Transverse colon (tissue), 4 donors: ENCODE results near the gene HYAL2. TPM values are rescaled to one million over a fixed set of nuclear protein-coding genes. Genes with fewer than 3 reads are reported as not detected.

Source experiments
- DNase-seq: peaks from one replicate; pipeline ENCODE4 v3.0.0-alpha.2; 2019
- H3K27ac ChIP-seq, 4 donors: fragments of 200-600 bp; sonication (generic); 2 replicates each; pipeline ENCODE4 v1.5.1; 2016 to 2018; ENCODE audit warnings: inconsistent platforms in 4 of 4
- H3K27me3 ChIP-seq: fragments of 200-600 bp; sonication (generic); 2 replicates; pipeline ENCODE4 v1.5.1; 2017; ENCODE audit warnings: inconsistent platforms
- H3K36me3 ChIP-seq, 4 donors: fragments of 200-600 bp; sonication (generic); 2 replicates each; pipeline ENCODE4 v1.5.1; 2017 to 2019; ENCODE audit warnings: inconsistent platforms in 4 of 4
- H3K4me1 ChIP-seq, 4 donors: fragments of 200-600 bp; sonication (generic); 2 replicates each; pipeline ENCODE4 v1.5.1; 2017 to 2020; ENCODE audit warnings: inconsistent platforms in 4 of 4
- H3K4me3 ChIP-seq, 4 donors: fragments of 200-600 bp; sonication (generic); 1 replicate in 1 of 4; 2 replicates in 3 of 4; pipeline versions ENCODE4 v1.5.1 to v1.6.1; 2017 to 2019; ENCODE audit warnings: inconsistent platforms in 4 of 4
- H3K9me3 ChIP-seq, 2 donors: fragments of 200-600 bp; sonication (generic); 2 replicates each; pipeline ENCODE4 v1.5.1; 2017 to 2019; ENCODE audit warnings: inconsistent platforms in 2 of 2
- EP300 ChIP-seq: sonication (generic); formaldehyde crosslinking; IDR thresholded peaks from one replicate; pipeline ENCODE4 v1.6.1; 2017; ENCODE audit warnings: antibody characterized with exemption, low read depth
- POLR2A ChIP-seq: fragments of 450-650 bp; IDR thresholded peaks from one replicate; pipeline ENCODE4 v1.6.1; 2016; ENCODE audit warnings: antibody characterized with exemption, mild to moderate bottlenecking, moderate library complexity
- POLR2AphosphoS5 ChIP-seq, 3 donors: sonication (generic); formaldehyde crosslinking; IDR thresholded peaks; one replicate each; pipeline ENCODE4 v1.6.1; 2016; ENCODE audit warnings: antibody characterized with exemption in 3 of 3
- WGBS, 2 donors: methylation state at CpG; one replicate each; pipeline ENCODE4 v1.1.5; 2018; ENCODE audit warnings: low coverage in 1 of 2; 5-methylcytosine and 5-hydroxymethylcytosine counted together
- in situ Hi-C, 4 donors: fragments of 200-750 bp; cut with MboI; loops; one replicate each; pipeline versions ENCODE4 v1.15.0 to v1.15.1; 2017; ENCODE audit warnings: low sequenced_read_pairs in 3 of 4, low pct_ligation_motif_present in 1 of 4, low pct_unique_long_range_greater_than_20kb in 1 of 4
- intact Hi-C: fragments of 100-400 bp; cut with DNase I; formaldehyde crosslinking; loops from one replicate; pipeline ENCODE4 v1.15.1; 2023; ENCODE audit warnings: low total_unique reads
- total RNA-seq, 4 donors: library from RNA; depleted of rRNA; stranded (reverse); fragments of >200 nt; gene quantifications; one replicate each; pipeline ENCODE4 v1.1.0, GENCODE V29; 2016
- TF ChIP-seq, protein P1 (sequence below), 5 experiments: fragments of 200-600 bp in 3 of 5; fragments of 450-650 bp in 2 of 5; sonication (generic) in 3 of 5; IDR thresholded peaks; 1 replicate in 2 of 5; 2 replicates in 3 of 5; pipeline ENCODE4 v1.5.1; 2016 to 2017; ENCODE audit warnings: antibody characterized with exemption in 5 of 5, inconsistent platforms in 3 of 5, mild to moderate bottlenecking in 2 of 5, moderate library complexity in 1 of 5

Gene HYAL2
- total RNA-seq, 4 donors from 2014 or later = 18.7 to 51.1 (median 32.0) TPM

DNA sequence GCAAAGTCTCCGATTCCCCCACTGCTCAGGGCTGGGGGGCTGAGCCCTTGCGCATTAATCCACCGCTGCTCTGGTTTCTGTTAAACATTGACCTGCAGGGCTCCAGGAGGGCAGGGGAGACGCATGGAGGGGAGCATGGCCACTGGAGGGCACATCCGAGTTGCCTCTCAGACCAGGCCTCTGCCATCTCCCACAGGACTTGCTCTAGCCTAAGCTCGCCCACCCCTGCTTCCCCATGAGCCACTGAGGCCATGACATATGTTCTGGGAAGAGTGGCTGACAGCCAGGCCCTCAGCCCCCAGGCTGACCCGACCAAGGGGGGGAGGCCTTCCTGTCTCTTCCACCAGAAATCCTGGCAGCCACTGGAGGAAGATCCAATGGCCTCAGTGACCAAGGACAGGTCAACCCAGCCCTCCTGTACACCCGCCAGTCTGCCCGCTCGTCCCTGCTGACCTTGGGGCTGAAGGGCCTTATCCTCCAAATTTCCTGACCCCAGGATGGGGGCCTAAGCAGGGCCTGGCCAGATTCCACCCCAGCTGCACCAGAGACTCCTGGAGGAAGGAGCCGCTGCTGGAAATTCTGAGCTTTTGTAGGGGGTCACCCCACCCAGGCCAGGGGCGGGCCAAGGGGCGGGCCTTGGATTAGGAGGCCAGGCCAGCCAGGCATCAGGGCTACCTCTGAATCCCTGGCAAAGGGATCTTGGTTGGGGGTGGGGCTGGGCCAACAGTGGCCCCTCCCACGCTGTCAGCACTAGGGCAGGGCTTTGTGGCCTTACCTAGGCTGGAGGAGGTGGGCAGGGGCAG lies 19.3 kb downstream of the HYAL2 start, which contains the start of gene HYAL1:
HYAL1 (minus strand) TSS at position 562 of the 803 bp plus-strand sequence. CDS start 618 bp downstream, outside the sequence.
- intact Hi-C loops (no loop called here), in situ Hi-C loops (no loop called here)
- no peak for DNase-seq
- Histone ChIP-seq H3K27me3 (no peaks in the 10 kb centered on the region), H3K36me3 (no peaks in the 10 kb centered on the region), H3K4me1 (peaks cover 12 to 32% (median 30%) of the 10 kb centered on the region in 4 donors), H3K4me3 (peak within 1 kb of the TSS in 1 of 4 donors; percentile 13), H3K27ac (peak within 1 kb of the TSS; percentile 48 to 73 (median 58)), H3K9me3 (no peaks in the 10 kb centered on the region)
- TF ChIP-seq POLR2A = no peak
- no peak for TF ChIP-seq EP300
- TF ChIP-seq, protein P1, sequence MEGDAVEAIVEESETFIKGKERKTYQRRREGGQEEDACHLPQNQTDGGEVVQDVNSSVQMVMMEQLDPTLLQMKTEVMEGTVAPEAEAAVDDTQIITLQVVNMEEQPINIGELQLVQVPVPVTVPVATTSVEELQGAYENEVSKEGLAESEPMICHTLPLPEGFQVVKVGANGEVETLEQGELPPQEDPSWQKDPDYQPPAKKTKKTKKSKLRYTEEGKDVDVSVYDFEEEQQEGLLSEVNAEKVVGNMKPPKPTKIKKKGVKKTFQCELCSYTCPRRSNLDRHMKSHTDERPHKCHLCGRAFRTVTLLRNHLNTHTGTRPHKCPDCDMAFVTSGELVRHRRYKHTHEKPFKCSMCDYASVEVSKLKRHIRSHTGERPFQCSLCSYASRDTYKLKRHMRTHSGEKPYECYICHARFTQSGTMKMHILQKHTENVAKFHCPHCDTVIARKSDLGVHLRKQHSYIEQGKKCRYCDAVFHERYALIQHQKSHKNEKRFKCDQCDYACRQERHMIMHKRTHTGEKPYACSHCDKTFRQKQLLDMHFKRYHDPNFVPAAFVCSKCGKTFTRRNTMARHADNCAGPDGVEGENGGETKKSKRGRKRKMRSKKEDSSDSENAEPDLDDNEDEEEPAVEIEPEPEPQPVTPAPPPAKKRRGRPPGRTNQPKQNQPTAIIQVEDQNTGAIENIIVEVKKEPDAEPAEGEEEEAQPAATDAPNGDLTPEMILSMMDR (IDR thresholded peaks at IDR 0.05) = peak in 1 of 5 experiments; percentile 12
- no peak for TF ChIP-seq POLR2AphosphoS5 (IDR thresholded peaks at IDR 0.05)
- WGBS, 2 donors = 58 to 70% methylated on average over 2 to 13 of the region's 14 CpGs

DNA sequence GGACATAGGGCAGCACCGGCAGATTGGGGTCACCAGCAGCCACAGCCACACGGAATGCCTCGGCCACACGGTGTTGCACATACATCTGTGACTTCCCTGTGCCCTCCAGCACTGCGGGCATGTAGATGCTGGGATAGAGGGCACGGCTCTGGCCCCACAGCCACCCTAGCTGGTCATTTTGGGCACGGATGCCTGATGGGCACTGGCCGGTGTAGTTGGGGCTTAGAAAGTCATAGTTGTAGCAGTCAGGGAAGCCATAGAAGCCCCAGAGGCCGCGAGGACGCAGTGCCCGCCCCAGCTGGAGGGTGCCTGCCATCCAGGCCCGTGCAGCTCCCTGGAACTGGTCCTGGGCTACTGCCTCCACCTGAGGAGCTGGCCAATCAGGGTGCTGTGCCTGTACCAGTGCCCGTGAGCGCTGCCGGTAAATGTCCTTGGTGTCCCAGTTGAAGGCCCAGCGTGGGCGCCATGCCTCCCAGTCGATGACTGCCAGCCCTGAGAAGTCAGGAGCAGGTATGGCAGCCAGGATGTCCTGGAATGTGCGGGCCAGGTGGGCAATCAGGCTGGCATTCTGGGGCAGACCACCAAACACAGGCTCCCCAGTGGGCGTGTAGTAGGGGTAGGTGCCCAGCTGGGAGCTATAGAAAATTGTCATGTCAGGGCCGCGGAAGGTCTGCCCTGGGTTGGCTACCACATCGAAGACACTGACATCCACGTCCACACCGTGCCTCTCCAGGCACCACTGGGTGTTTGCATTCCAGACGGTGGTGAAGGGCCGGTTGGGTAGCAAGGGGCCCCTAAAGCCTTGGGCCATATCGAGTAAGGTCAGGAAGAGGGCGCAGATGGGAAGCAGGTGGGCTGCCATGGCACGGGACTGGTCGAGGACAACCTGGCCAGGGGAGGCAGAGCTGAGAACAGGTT lies 20.2 kb downstream of the HYAL2 start:
- Histone ChIP-seq H3K4me3 (peak overlapping the region in 1 of 4 donors; percentile 13), H3K36me3 (no peaks in the 10 kb centered on the region), H3K27ac (peak overlapping the region; percentile 48 to 73 (median 58)), H3K4me1 (peaks cover 15 to 35% (median 32%) of the 10 kb centered on the region in 4 donors), H3K27me3 (no peaks in the 10 kb centered on the region), H3K9me3 (no peaks in the 10 kb centered on the region)
- intact Hi-C loops (no loop called here), in situ Hi-C loops (no loop called here)
- DNase-seq = no peak
- TF ChIP-seq, protein P1 (IDR thresholded peaks at IDR 0.05) = no peak
- TF ChIP-seq POLR2AphosphoS5 (IDR thresholded peaks at IDR 0.05) = no peak
- TF ChIP-seq EP300 = no peak
- TF ChIP-seq POLR2A = no peak
- WGBS, 2 donors = 87 to 100% methylated on average over 1 to 32 of the region's 32 CpGs

DNA sequence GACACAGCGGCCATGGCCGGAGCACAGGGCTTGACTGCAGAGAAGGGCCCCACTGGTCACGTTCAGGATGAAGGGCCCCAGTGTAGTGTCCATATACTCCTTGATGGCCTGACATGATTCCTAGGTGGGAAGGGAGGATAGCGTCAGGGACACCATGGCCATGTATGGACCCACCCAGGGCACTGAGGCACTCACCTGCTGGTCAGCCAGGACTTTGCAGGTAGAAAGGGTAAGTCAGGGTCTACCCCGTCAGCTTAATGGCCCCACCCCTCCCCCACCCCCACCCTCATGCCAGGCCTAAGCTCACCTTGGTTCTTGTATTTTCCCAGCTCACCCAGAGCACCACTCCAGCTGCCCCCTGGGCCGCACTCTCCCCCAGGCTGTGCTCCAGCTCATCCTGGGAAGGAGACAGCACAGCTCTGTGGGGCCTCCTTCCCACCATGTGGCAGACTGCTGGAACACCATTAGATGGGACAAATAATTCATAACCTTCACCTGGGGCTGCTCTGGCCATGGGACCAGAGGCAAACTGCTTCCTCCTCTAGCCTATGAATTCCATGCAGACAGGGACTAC lies 21.8 kb downstream of the HYAL2 start:
- peaks cover 15 to 35% (median 32%) of the 10 kb centered on the region in 4 donors for H3K4me1 ChIP-seq
- in situ Hi-C loops (no loop called here), intact Hi-C loops (no loop called here)
- peak overlapping the region; percentile 90 to 96 (median 92) for H3K27ac ChIP-seq
- H3K9me3 ChIP-seq = no peaks in the 10 kb centered on the region
- TF ChIP-seq EP300 = no peak
- no peak for TF ChIP-seq POLR2AphosphoS5 (IDR thresholded peaks at IDR 0.05)
- TF ChIP-seq, protein P1 (IDR thresholded peaks at IDR 0.05) = no peak
- TF ChIP-seq POLR2A = no peak
- no peaks in the 10 kb centered on the region for H3K27me3 ChIP-seq
- H3K36me3 ChIP-seq = no peaks in the 10 kb centered on the region
- WGBS, 2 donors = 88% methylated on average over 5 of the region's 6 CpGs; no CpG with 5 or more reads in 1 of the 2 donors
- no peak for DNase-seq
- peak overlapping the region in 2 of 4 donors; percentile 47 to 51 for H3K4me3 ChIP-seq
